ENCODE results near the gene NOP14. TPM values are rescaled to one million over a fixed set of nuclear protein-coding genes. Genes with fewer than 3 reads are reported as not detected.

The NOP14 gene
- total and polyA plus RNA-seq, 2 donors (not counting 1 experiment from before 2014, with no cell fraction given) = 9.1 to 30.4 TPM

DNA sequence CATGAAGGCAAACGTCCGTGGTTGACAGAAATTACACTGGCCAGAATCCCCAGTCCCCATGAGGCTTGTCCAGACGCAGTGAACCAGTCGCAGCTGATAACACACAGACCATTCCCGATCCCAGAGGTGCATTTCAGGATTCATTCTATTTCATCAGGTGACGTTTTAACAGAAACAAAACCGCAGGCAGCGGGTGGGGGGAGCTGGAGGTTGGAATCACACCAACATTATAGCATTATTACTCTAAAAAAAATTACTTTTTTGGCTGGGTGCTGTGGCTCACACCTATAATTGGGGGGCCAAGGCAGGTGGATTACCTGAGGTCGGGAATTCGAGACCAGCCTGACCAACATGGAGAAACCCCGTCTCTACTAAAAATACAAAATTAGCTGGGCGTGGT is 25.2 kb downstream of the NOP14 start:
- Histone ChIP-seq H3K27ac (ENCODE audit: low read length in 2 of 2) (no peak overlapping the region), H3K9me3 (ENCODE audit: control extremely low read depth in 1 of 3, control insufficient read depth in 2 of 3, insufficient read depth in 1 of 3, low read length in 2 of 3) (no peaks in the 10 kb centered on the region), H3K4me2 (replicated peaks; ENCODE audit: low read depth, low read length, poor library complexity, severe bottlenecking) (no peak overlapping the region), H2AFZ (ENCODE audit: insufficient read depth, low read depth, low read length, poor library complexity, severe bottlenecking) (no peak overlapping the region), H3K4me3 (ENCODE audit: control extremely low read depth in 1 of 5, extremely low read depth in 1 of 5, insufficient read depth in 1 of 5, low read depth in 2 of 5, low read length in 4 of 5) (no peak overlapping the region), H3K4me1 (ENCODE audit: control insufficient read depth in 2 of 2, insufficient read depth in 2 of 2, low read length in 2 of 2) (peaks cover 18 to 35% of the 10 kb centered on the region in 2 donors), H3K27me3 (replicated peaks in 1 of 4; ENCODE audit: control extremely low read depth in 1 of 4, control insufficient read depth in 3 of 4, insufficient read depth in 4 of 4, low read length in 3 of 4) (no peaks in the 10 kb centered on the region), H4K20me1 (ENCODE audit: control insufficient read depth, insufficient read depth, low read length, poor library complexity, severe bottlenecking) (peaks cover 13% of the 10 kb centered on the region), H3K79me2 (ENCODE audit: control insufficient read depth, insufficient read depth, low read length) (peaks cover 18% of the 10 kb centered on the region), H3K36me3 (replicated peaks in 1 of 2; ENCODE audit: control extremely low read depth in 1 of 2, control insufficient read depth in 1 of 2, extremely low read depth in 1 of 2, insufficient read depth in 2 of 2, low read length in 1 of 2) (peaks cover 0 to 52% of the 10 kb centered on the region in 2 experiments), H3K9ac (ENCODE audit: low read length) (no peak overlapping the region)
- no peak overlapping the region for H3K27ac Mint-ChIP-seq
- intact Hi-C loops (cut with micrococcal nuclease) = loop anchor here (10.0 kb wide), 1 partner anchor 453 kb away; no protein-coding TSS in a partner anchor
- no peaks in the 10 kb centered on the region for H3K27me3 Mint-ChIP-seq
- WGBS (ENCODE audit: insufficient coverage) = 62% methylated on average over 6 of the region's 12 CpGs
- no peaks in the 10 kb centered on the region for H3K9me3 Mint-ChIP-seq (ENCODE audit: insufficient read depth)
- CTCF ChIA-PET = interaction anchor here (1.1 kb wide), 1 partner anchor 175 kb away, joined by 3 read pairs; no protein-coding TSS in a partner anchor
- peaks cover 33% of the 10 kb centered on the region for H3K4me1 Mint-ChIP-seq
- TF ChIP-seq, protein P1, sequence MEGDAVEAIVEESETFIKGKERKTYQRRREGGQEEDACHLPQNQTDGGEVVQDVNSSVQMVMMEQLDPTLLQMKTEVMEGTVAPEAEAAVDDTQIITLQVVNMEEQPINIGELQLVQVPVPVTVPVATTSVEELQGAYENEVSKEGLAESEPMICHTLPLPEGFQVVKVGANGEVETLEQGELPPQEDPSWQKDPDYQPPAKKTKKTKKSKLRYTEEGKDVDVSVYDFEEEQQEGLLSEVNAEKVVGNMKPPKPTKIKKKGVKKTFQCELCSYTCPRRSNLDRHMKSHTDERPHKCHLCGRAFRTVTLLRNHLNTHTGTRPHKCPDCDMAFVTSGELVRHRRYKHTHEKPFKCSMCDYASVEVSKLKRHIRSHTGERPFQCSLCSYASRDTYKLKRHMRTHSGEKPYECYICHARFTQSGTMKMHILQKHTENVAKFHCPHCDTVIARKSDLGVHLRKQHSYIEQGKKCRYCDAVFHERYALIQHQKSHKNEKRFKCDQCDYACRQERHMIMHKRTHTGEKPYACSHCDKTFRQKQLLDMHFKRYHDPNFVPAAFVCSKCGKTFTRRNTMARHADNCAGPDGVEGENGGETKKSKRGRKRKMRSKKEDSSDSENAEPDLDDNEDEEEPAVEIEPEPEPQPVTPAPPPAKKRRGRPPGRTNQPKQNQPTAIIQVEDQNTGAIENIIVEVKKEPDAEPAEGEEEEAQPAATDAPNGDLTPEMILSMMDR (IDR thresholded peaks at IDR 0.05) = no peak
- TF ChIP-seq EZH2 (IDR thresholded peaks at IDR 0.05; ENCODE audit: borderline replicate concordance, insufficient read depth, low read depth, low read length, poor library complexity, severe bottlenecking) = no peak
- POLR2A ChIA-PET = no interaction called here
- DNase-seq = no peak
- H3K4me3 Mint-ChIP-seq = no peak overlapping the region
- no peak for ATAC-seq (ENCODE audit: low read depth)

DNA sequence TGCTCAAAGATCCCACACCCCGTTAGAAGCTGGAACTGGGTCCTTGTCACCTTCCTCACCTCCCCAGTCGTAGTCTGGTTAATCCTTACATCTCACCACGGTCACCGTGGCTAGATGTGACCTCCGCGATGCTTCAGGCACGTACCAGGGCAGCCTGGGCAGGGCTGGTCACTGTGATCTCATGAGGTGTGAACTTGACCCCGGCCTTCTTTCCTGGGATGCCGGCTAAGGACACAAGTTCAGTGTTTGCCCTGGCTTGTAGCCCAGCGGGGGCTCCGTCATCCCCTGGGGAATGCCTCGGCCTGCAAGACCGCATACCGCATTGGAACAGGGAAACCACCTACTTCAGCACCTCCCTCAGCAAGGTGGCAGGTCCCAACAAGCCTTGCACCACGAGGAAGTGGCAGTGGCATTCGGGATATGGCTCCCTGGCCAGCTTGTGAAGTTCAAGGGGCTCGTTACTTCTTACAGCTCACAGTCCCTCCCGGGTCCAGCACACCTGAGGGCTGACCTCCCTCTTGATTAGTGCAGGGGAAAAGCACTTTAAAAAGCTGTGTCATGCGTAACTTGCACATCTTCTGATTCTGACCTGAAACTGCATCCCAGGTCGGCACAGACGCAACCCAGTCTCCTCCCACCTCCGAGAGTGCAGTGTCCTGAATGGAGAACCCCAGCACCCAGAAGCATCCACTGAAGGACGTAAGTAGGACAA is 25.9 kb downstream of the NOP14 start:
- ATAC-seq (ENCODE audit: low read depth) (no peak), DNase-seq (peak; percentile 61)
- Histone ChIP-seq H3K4me1 (ENCODE audit: control insufficient read depth in 2 of 2, insufficient read depth in 2 of 2, low read length in 2 of 2) (peaks cover 25 to 42% of the 10 kb centered on the region in 2 donors), H3K27ac (ENCODE audit: low read length in 2 of 2) (peak overlapping the region; percentile 1 to 5), H3K4me3 (ENCODE audit: control extremely low read depth in 1 of 5, extremely low read depth in 1 of 5, insufficient read depth in 1 of 5, low read depth in 2 of 5, low read length in 4 of 5) (no peak overlapping the region), H2AFZ (ENCODE audit: insufficient read depth, low read depth, low read length, poor library complexity, severe bottlenecking) (no peak overlapping the region), H3K9me3 (ENCODE audit: control extremely low read depth in 1 of 3, control insufficient read depth in 2 of 3, insufficient read depth in 1 of 3, low read length in 2 of 3) (no peaks in the 10 kb centered on the region), H4K20me1 (ENCODE audit: control insufficient read depth, insufficient read depth, low read length, poor library complexity, severe bottlenecking) (peaks cover 20% of the 10 kb centered on the region), H3K36me3 (replicated peaks in 1 of 2; ENCODE audit: control extremely low read depth in 1 of 2, control insufficient read depth in 1 of 2, extremely low read depth in 1 of 2, insufficient read depth in 2 of 2, low read length in 1 of 2) (peaks cover 0 to 49% of the 10 kb centered on the region in 2 experiments), H3K4me2 (replicated peaks; ENCODE audit: low read depth, low read length, poor library complexity, severe bottlenecking) (peak overlapping the region; percentile 24), H3K27me3 (replicated peaks in 1 of 4; ENCODE audit: control extremely low read depth in 1 of 4, control insufficient read depth in 3 of 4, insufficient read depth in 4 of 4, low read length in 3 of 4) (no peaks in the 10 kb centered on the region), H3K79me2 (ENCODE audit: control insufficient read depth, insufficient read depth, low read length) (peaks cover 18% of the 10 kb centered on the region), H3K9ac (ENCODE audit: low read length) (no peak overlapping the region)
- H3K9me3 Mint-ChIP-seq (ENCODE audit: insufficient read depth) = no peaks in the 10 kb centered on the region
- 75% methylated on average over 18 of the region's 23 CpGs for WGBS (ENCODE audit: insufficient coverage)
- H3K27ac Mint-ChIP-seq = peak overlapping the region; percentile 81
- H3K4me3 Mint-ChIP-seq = peak overlapping the region; percentile 89
- H3K27me3 Mint-ChIP-seq = no peaks in the 10 kb centered on the region
- ChIA-PET CTCF (interaction anchor here (0.9 to 2.1 kb wide), 5 partner anchors 11 to 174 kb away, joined by 3 to 6 read pairs (median 5); no protein-coding TSS in a partner anchor), POLR2A (interaction anchor here (0.6 kb wide), 1 partner anchor 200 kb away, joined by 5 read pairs; no protein-coding TSS in a partner anchor)
- peaks cover 39% of the 10 kb centered on the region for H3K4me1 Mint-ChIP-seq
- TF ChIP-seq, protein P1 (IDR thresholded peaks at IDR 0.05) = no peak
- no peak for TF ChIP-seq EZH2 (IDR thresholded peaks at IDR 0.05; ENCODE audit: borderline replicate concordance, insufficient read depth, low read depth, low read length, poor library complexity, severe bottlenecking)
- intact Hi-C loops (cut with micrococcal nuclease) = loop anchor here (10.0 kb wide), 1 partner anchor 453 kb away; no protein-coding TSS in a partner anchor
